MG63 (cell line): ENCODE results near the gene GGT6. TPM values are rescaled to one million over a fixed set of nuclear protein-coding genes. Genes with fewer than 3 reads are reported as not detected.
"Not testable (repeated sequence)": the region's sequence is repeated elsewhere in the genome, so short reads cannot be mapped to it uniquely, and the experiment has no call there.

Experiments used
- DNase-seq: peaks from one replicate; pipeline ENCODE4 v3.0.0-alpha.2; 2020
- H3K27me3 ChIP-seq: fragments of 250-450 bp; sonication (Bioruptor Pico); 2 replicates; pipeline ENCODE4 v1.5.1; 2020; ENCODE audit warnings: mild to moderate bottlenecking, moderate library complexity
- H3K36me3 ChIP-seq: fragments of 250-450 bp; sonication (Bioruptor Pico); 2 replicates; pipeline ENCODE4 v1.5.1; 2020; ENCODE audit warnings: mild to moderate bottlenecking, moderate library complexity
- H3K4me3 ChIP-seq: fragments of 250-450 bp; sonication (Bioruptor Pico); 2 replicates; pipeline ENCODE4 v1.5.1; 2020; ENCODE audit warnings: mild to moderate bottlenecking, moderate library complexity
- H3K9me3 ChIP-seq: fragments of 250-450 bp; sonication (Bioruptor Pico); 2 replicates; pipeline ENCODE4 v1.5.1; 2020; ENCODE audit warnings: mild to moderate bottlenecking, moderate library complexity
- total RNA-seq: library from RNA; depleted of rRNA; stranded (reverse); fragments of >200 nt; shearing (Covaris generic); gene quantifications from 2 replicates; pipeline ENCODE4 v1.2.3, GENCODE V29; 2014; ENCODE audit warnings: low replicate concordance; rRNA removed

Gene GGT6, protein sequence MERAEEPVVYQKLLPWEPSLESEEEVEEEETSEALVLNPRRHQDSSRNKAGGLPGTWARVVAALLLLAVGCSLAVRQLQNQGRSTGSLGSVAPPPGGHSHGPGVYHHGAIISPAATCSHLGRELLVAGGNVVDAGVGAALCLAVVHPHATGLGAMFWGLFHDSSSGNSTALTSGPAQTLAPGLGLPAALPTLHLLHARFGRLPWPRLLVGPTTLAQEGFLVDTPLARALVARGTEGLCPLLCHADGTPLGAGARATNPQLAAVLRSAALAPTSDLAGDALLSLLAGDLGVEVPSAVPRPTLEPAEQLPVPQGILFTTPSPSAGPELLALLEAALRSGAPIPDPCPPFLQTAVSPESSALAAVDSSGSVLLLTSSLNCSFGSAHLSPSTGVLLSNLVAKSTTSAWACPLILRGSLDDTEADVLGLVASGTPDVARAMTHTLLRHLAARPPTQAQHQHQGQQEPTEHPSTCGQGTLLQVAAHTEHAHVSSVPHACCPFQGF
- total RNA-seq, result not detected in 2 replicates

GRCh38 chr17:4560421-4560820 lies at the start of gene GGT6:
Gene GGT6 (minus strand): TSS chr17:4560577. CDS start chr17:4560521, 56 bp downstream.
- H3K36me3 ChIP-seq, result no peaks in the 10 kb centered on the region
- no peaks in the 10 kb centered on the region for H3K27me3 ChIP-seq

GRCh38 chr17:4610162-4610561 lies 49.8 kb upstream of the GGT6 start:
- H3K4me3 ChIP-seq, result no peak overlapping the region
- no peak for DNase-seq

More at GRCh38 chr17:4560421-4560820, at the start of gene GGT6:
- Histone ChIP-seq H3K9me3 (no peaks in the 10 kb centered on the region), H3K4me3 (no peak within 1 kb of the TSS)
- DNase-seq, result no peak

GRCh38 chr17:4609761-4610160 lies 49.4 kb upstream of the GGT6 start:
- Histone ChIP-seq H3K27me3 (no peaks in the 10 kb centered on the region), H3K36me3 (no peaks in the 10 kb centered on the region), H3K9me3 (no peaks in the 10 kb centered on the region), H3K4me3 (no peak overlapping the region)
- no peak for DNase-seq

More at GRCh38 chr17:4610162-4610561, 49.8 kb upstream of the GGT6 start:
- H3K9me3 ChIP-seq, result no peaks in the 10 kb centered on the region
- H3K36me3 ChIP-seq, result no peaks in the 10 kb centered on the region
- no peaks in the 10 kb centered on the region for H3K27me3 ChIP-seq

GRCh38 chr17:4607773-4608187 lies 47.4 kb upstream of the GGT6 start:
- no peak for DNase-seq
- no peak overlapping the region for H3K4me3 ChIP-seq
- H3K27me3 ChIP-seq, result no peaks in the 10 kb centered on the region
- H3K36me3 ChIP-seq, result no peaks in the 10 kb centered on the region
- no peaks in the 10 kb centered on the region for H3K9me3 ChIP-seq

- Histone ChIP-seq H3K27me3 (no peaks in the 10 kb centered on the region), H3K4me3 (no peak overlapping the region)
- DNase-seq, result no peak
Measured at GRCh38 chr17:4607261-4607741, 46.9 kb upstream of the GGT6 start.

DNA sequence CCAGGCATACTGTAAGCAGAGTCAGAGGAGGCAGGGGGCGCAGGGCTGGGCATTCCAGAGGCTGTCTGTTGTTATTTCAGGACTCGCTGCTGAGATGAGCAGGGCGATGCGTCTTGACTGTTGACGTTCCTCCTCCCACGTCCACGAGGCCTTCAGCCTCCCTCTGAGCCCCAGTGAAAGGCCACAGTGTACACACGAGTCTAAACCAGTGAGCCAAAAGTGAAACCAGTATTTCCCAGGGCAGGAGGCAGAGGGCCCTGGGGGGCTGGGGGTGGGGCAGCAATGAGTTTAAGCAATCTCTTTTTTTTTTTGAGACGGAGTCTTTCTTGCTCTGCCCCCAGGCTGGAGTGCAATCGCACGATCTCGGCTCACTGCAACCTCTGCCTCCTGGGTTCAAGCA lies 45.4 kb upstream of the GGT6 start:
- Histone ChIP-seq H3K36me3 (no peaks in the 10 kb centered on the region), H3K27me3 (no peaks in the 10 kb centered on the region), H3K4me3 (no peak overlapping the region), H3K9me3 (no peaks in the 10 kb centered on the region)
- DNase-seq, result no peak

More at GRCh38 chr17:4607261-4607741, 46.9 kb upstream of the GGT6 start:
- Histone ChIP-seq H3K9me3 (no peaks in the 10 kb centered on the region), H3K36me3 (no peaks in the 10 kb centered on the region)

DNA sequence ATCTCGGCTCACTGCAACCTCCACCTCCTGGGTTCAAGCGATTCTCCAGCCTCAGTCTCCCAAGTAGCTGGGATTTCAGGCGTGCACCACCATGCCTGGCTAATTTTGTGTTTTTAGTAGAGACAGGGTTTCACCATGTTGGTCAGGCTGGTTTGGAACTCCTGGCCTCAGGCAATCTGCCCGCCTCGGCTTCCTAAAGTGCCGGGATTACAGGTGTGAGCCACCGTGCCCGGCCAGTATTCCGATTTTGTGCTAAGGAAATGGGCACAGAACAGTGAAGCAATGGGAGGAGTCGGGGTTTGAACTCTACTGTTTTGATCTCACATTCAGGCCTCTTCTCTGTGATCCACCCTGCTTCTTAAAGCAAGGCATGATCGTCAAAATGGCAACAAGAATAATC lies 44.4 kb upstream of the GGT6 start:
- DNase-seq, H3K9me3 ChIP-seq, H3K27me3 ChIP-seq, H3K36me3 ChIP-seq, H3K4me3 ChIP-seq: not testable (repeated sequence)

- no peak for DNase-seq
Measured at GRCh38 chr17:4604111-4604644, 43.8 kb upstream of the GGT6 start.

DNA sequence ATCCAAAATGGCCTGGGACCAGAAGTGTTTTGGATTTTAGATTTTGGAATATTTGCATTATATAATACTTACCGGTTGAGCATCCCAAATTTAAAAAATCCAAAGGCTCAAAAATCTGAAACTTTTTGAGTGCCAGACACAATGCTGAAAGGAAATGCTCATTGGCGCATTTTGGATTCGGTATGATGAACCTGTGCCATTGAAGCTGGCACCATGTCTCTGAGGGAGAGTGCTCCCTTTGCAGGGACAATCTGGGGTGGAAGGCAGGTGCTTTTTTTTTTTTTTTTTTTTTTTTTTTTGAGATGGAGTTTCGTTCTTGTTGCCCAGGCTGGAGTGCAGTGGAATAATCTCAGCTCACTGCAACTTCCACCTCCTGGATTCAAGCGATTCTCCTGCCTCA lies 41.7 kb upstream of the GGT6 start:
- Histone ChIP-seq H3K36me3 (no peaks in the 10 kb centered on the region), H3K9me3 (no peaks in the 10 kb centered on the region), H3K4me3 (no peak overlapping the region), H3K27me3 (no peaks in the 10 kb centered on the region)
- DNase-seq, result no peak

More at GRCh38 chr17:4604111-4604644, 43.8 kb upstream of the GGT6 start:
- no peaks in the 10 kb centered on the region for H3K27me3 ChIP-seq
- no peaks in the 10 kb centered on the region for H3K9me3 ChIP-seq
- no peak overlapping the region for H3K4me3 ChIP-seq
- no peaks in the 10 kb centered on the region for H3K36me3 ChIP-seq

GRCh38 chr17:4601326-4601725 lies 40.9 kb upstream of the GGT6 start:
- Histone ChIP-seq H3K36me3 (no peaks in the 10 kb centered on the region), H3K27me3 (no peaks in the 10 kb centered on the region), H3K9me3 (no peaks in the 10 kb centered on the region), H3K4me3 (no peak overlapping the region)
- no peak for DNase-seq

DNA sequence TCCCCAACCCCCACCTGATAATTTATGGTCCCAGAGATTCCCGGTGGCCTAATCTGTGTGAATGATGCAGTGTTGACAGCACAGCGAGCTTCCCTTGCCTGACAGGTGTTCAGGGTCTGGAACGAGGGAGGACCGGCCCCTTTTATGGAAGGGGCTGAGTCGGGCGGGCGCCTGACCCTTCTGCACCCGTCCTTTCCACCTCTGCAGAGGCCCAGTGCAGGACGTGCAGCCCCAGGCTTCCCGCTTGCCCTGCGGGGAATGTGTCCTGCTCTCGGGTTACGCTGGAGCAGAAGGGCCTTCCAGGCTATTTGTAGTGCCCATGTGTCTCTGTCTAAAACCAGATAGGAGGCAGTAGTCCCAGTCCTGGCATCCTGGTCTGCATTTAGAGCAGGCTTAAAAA lies 40.2 kb upstream of the GGT6 start:
- no peak for DNase-seq
- no peaks in the 10 kb centered on the region for H3K9me3 ChIP-seq
- no peaks in the 10 kb centered on the region for H3K36me3 ChIP-seq
- no peaks in the 10 kb centered on the region for H3K27me3 ChIP-seq
- H3K4me3 ChIP-seq, result no peak overlapping the region

DNA sequence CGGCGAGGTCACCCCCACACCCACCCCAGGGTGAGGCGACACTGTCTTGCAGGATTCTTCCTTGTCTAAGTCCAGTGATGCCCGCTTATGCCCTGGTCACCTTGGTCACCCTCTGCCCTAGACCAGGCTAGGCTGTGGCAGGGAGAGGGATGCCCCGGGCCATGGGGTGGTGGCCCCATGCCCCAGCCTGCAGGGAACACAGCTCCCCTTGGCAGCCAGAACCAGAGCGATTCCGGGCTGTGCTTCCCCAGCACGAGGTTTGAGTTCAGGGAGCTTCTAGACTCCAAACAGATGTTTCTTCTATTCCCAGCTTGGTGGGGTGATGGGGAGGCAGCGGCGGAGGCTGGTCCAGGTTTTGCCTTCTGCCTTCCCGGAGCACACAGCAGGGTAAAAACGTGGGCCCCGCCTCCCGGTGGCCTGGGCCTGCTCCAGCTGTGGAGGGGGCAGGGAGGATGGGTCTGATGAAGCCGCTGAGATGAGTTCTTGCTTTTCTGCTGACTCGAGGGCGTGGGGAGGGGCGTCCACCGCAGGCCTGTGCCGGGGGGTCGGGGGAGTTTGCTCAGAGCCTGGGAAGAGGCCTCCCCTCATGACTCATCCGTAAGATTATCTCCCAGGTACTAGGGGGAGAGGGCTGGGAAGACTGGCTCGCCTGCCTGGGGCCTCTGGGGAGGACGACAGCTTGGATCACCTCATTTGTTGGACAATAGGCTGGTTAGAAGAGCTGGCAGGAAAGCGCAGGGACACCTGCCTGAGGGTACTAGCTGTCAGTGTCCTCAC lies 39.3 kb upstream of the GGT6 start:
- no peaks in the 10 kb centered on the region for H3K9me3 ChIP-seq
- H3K27me3 ChIP-seq, result no peaks in the 10 kb centered on the region
- DNase-seq, result no peak
- no peaks in the 10 kb centered on the region for H3K36me3 ChIP-seq
- H3K4me3 ChIP-seq, result no peak overlapping the region

DNA sequence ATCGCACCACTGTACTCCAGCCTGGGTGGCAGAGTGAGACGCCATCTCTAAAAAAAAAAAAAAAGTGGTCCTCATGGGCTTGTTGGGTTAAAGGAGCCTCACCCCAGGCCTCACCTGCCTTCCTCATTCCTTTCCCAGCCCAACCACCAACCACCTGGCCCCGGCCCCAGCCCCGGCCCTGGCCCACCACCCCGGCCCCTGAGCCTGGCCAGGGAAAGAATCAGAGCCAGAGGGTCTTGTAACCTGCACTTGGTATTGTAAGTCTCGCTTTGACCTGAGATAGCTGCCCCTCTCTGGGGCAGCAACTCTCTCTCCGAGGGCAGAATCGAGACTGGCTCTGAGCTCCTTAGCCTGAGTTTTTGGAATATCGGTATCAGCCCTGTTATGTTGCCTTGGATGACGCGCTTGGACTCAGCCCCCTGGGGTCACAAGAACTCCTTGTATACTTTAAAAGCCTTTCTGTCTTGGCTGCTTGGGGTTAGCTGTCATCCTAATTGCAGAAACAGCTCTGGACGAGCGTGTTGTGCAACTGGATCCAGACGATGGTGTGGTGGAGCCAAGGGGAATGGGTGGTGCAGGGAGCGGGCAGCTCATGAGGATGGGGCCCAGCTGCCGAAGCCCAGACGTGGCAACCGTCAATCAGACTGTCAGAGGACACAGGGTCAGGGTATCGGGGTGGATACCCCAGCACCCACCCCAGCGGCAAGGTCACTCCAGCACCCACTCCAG lies 38.6 kb upstream of the GGT6 start:
- Histone ChIP-seq H3K27me3 (no peaks in the 10 kb centered on the region), H3K9me3 (no peaks in the 10 kb centered on the region), H3K36me3 (no peaks in the 10 kb centered on the region), H3K4me3 (no peak overlapping the region)
- no peak for DNase-seq

- no peak overlapping the region for H3K4me3 ChIP-seq
- no peaks in the 10 kb centered on the region for H3K27me3 ChIP-seq
- H3K9me3 ChIP-seq, result no peaks in the 10 kb centered on the region
- DNase-seq, result no peak
- H3K36me3 ChIP-seq, result no peaks in the 10 kb centered on the region
Measured at GRCh38 chr17:4597975-4598374, 37.6 kb upstream of the GGT6 start.

DNA sequence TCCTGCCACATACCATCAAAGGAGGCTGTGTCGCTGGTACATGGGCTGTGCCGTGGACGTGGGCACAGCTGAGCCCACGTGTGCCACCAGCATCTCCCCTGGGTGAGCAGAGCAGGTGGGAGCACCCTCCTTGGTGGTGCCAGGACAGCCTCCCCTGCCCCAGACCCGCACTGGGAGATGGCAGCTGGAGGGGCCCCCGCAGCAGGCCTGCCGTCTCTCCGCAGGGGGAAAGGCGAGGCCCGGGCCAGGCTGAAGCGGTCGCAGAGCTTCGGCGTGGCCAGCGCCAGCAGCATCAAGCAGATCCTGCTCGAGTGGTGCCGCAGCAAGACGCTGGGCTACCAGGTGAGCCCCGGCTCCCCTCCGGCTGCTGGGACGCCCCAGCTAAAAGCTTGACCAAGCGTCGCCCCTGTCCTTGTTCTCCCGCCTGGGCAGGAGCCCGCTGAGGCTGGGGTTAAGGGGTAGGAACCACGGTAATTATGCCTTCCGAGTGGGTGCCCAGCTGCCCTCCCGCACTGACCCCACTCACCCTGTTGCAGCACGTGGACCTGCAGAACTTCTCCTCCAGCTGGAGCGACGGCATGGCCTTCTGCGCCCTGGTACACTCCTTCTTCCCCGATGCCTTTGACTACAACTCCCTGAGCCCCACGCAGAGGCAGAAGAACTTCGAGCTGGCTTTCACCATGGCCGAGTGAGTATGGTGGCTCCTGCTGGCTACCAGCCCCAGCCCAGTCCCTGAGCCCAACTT lies 36.4 kb upstream of the GGT6 start:
- no peaks in the 10 kb centered on the region for H3K36me3 ChIP-seq

More for the DNA sequence above, 36.4 kb upstream of the GGT6 start:
- Histone ChIP-seq H3K4me3 (no peak overlapping the region), H3K9me3 (no peaks in the 10 kb centered on the region), H3K27me3 (no peaks in the 10 kb centered on the region)
- DNase-seq, result no peak
